ENCODE measurements around the gene SASH3.
"Not testable (repeated sequence)": the region's sequence is repeated elsewhere in the genome, so short reads cannot be mapped to it uniquely, and the experiment has no call there.

SASH3 gene

DNA sequence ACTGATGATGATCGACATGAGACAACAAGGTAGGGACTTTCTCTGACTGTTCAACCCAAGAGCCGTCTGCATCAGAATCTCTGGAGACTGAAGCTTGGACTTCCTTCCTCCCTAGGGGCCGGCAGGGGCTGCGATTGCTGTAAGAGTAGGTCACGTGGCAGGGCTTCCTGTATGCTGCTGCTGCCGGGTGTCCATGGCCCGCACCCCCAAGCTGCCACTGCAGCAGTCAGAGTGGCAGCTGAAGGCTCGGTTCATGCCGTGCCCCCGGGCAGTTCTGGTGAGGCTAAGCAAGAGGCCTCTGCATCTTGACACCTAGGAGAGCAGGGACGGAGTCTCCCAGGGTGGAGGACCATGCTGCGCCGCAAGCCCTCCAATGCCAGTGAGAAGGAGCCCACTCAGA, at the start of gene SASH3:
SASH3 (plus strand) TSS at position 203 of the 400 bp plus-strand sequence; CDS start at position 352, 149 bp downstream.
- peak in 1 of 2 experiments; percentile 70 for DNase-seq

GRCh38 chrX:129731228-129731627, 48.5 kb upstream of the SASH3 start:
- no peak for DNase-seq

DNA sequence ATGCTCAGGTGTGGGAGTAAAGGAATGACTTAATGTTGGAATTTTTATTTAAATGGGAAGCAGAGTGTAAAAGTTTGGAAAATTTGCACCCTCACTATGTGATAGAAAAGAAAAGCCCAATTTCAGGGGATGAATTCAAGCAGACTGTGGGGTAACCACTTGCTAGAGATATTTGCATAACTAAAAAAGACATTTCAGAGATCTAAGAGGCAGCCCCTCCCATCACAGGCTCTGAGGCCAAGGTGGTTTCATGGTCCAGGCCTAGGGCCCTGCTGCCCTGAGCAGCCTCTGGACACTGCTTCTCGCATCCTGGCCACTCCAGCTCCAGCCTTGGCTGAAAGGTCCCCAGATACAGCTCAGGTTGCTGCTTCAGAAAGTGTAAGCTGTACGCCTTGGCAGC, 46.9 kb upstream of the SASH3 start:
- no peak for DNase-seq

GRCh38 chrX:129733335-129733734, 46.4 kb upstream of the SASH3 start:
- DNase-seq: no peak

DNA sequence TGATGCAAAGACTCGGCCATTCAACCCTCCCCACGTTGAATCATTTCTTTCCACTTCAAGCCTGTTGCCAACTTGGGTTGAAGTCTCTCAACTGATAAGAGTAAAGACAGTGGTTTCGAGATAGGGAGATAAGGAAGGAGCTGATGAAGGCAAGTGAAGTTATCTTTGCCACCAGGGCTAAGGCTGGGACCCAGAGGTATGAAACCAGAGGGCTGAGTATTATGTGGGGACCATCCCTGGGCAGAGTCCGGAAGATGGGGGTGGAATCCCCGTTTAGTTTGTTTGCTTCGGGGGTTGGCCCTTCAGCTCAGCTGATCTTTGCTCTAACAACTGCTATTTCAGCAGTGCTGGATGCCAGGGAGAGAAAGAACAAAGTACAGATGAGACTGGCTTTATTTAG, 43.3 kb upstream of the SASH3 start:
- DNase-seq: no peak

DNA sequence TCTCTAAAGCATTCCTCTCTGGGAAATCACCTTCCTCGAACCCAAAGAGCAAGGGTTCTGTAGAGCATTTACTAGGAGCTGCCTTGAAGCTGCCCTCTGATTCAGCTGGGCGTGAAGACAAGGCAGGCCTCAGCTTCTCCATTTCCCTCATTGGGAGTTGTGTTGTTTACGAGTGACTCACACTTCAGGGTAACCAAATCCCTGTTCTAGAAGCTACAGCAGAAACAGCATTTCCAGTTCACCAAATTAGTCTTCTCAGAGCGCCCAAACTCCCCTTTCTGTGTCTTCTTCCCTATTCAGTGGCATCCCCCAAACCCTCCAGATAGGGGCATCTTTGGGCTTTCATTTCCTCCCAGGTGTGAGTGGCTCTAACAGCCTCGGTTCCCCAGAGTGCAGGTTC, 41.8 kb upstream of the SASH3 start:
- no peak for DNase-seq

- DNase-seq: no peak
Measured at GRCh38 chrX:129738466-129739308, 41.1 kb upstream of the SASH3 start, which contains the start of gene XPNPEP2. XPNPEP2 (plus strand) TSS chrX:129738979; CDS start chrX:129739214, 235 bp downstream.

- no peak for DNase-seq
Measured at GRCh38 chrX:129739578-129739977, 40.2 kb upstream of the SASH3 start.

DNA sequence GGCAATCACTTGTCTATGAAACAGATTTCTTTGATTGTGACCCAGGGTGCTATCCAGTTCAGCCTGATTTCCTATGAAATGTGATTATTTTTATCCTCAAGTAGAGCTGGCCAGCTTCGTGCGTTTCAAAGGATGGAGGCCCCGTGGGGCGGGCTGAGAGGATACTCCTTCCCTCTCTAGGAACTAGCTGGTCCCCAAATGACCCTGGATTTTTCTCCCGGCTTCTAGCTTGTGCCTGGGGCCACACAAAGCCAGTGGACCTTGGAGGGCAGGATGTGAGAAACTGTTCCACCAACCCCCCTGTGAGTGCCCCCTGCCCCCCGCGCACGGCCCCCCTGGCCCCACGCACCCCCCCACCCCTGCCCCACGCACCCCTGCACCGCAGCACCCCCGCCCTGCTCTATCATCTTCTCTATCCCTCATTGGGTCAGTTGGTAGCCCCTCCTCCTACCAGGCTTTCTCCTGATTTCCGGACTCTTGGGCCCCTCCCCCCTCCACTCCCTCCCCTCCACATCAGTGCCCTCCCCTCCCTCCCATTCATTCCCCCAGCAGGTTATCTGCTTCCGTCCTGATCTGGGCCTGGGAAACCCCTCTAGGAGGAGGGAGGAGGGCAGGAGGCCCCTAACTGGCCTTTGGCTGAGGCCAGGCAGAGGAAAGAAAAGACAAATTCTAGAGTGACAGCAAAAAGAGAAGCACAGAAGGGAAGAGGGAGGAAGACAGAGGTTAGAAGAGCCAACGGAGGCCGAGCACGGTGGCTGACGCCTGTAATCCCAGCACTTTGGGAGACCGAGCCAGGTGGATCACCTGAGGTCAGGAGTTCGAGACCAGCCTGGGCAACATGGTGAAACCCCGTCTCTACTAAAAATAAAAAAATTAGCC, 37.6 kb upstream of the SASH3 start:
- no peak for DNase-seq

GRCh38 chrX:129742759-129743152, 37.0 kb upstream of the SASH3 start:
- not testable (repeated sequence) for DNase-seq

- DNase-seq: no peak
Measured at GRCh38 chrX:129743821-129744220, 35.9 kb upstream of the SASH3 start.

GRCh38 chrX:129744861-129745321, 34.9 kb upstream of the SASH3 start:
- no peak for DNase-seq

DNA sequence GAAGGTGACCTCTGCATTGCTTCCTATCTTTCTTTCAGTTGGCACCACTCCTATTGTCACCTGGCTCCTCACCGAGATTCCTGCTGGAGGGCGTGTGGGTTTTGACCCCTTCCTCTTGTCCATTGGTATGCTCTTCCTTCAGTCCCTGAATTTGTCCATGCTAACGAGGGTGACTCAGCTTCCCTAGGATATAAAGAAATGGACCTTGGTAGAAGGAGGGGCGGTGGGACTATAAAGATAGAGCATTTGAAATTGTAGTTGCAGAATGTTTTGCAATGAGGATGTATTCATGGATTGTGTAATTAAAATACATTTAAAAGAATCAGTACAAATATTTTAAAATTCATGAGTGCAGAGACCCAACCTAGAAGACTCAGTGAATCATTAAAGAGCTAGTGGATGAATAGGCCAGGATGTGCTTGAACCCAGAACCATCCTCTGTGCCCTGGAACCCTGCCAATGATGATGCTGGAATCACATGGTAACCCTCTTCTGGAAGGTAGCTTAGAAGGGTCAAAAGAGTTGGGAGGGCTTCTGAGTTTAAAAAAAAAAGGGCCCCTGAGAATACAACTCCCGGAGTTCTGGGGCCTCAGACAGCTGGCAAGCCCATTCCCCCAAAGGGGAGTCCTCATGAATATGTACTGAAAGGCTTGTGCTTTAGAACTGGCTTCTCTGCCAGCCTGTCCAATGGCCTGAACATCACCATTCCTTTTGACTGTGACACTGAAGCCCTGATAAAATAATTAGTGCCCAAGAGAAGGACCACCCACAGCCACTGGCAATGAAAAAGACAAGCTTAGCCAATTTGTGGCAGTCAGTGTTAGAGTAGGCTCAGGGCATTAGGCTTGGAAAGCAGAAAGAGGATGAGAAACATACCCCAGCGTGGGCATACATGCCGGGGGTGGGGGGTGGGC, 32.9 kb upstream of the SASH3 start:
- no peak for DNase-seq

DNA sequence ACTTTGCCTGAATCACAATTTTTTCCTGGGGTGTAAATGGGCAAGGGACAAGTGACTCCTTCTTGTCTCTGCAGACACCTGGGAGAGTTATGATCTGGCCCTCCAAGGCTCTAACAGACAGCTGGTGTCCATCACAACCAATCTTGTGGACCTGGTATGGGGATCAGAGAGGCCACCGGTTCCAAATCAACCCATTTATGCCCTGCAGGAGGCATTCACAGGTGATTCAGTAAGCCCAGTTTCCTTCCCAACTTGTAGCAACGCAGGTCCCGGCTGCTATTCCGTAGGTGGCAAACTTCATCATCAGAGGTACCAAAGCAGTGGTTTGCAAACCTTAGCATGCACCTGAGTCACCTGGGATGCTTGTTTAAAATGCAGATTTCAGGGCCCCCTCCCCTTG, 32.2 kb upstream of the SASH3 start:
- DNase-seq: no peak

DNA sequence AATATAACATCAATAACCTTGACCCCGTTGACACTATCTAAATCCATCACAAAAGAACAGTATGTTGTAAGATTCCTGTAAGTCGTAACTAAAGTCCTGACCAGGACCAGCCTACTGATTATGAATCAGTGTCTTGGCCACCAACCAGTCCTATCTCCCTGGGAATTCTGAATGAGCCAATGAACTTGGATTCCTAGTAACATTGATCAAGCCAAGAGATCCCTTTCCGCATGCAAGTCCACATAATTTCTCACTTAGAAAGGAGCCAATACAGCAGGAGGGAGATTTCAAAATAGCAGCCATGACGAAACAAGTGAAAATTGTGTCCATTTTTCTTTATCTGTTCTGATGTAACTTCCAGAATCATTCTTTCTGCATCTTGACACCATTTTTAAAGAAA, 31.4 kb upstream of the SASH3 start:
- DNase-seq: no peak

GRCh38 chrX:129749069-129749468, 30.7 kb upstream of the SASH3 start:
- no peak for DNase-seq

DNA sequence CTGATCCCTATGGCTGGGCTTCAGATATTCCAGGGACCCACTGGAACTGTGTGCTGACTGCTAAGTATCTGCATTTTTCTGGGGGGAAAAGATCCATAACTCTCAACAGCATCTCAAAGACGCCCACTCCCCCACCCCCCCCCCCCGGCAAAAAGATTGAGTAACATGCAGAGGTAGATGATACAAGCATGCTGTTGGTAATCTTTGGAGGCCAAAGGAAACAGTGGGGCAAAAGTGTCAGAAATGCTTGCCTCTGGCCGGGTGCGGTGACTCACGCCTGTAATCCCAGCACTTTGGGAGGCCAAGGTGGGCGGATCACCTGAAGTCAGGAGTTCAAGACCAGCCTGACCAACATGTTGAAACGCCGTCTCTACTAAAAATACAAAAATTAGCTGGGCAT, 28.8 kb upstream of the SASH3 start:
- no peak for DNase-seq

DNA sequence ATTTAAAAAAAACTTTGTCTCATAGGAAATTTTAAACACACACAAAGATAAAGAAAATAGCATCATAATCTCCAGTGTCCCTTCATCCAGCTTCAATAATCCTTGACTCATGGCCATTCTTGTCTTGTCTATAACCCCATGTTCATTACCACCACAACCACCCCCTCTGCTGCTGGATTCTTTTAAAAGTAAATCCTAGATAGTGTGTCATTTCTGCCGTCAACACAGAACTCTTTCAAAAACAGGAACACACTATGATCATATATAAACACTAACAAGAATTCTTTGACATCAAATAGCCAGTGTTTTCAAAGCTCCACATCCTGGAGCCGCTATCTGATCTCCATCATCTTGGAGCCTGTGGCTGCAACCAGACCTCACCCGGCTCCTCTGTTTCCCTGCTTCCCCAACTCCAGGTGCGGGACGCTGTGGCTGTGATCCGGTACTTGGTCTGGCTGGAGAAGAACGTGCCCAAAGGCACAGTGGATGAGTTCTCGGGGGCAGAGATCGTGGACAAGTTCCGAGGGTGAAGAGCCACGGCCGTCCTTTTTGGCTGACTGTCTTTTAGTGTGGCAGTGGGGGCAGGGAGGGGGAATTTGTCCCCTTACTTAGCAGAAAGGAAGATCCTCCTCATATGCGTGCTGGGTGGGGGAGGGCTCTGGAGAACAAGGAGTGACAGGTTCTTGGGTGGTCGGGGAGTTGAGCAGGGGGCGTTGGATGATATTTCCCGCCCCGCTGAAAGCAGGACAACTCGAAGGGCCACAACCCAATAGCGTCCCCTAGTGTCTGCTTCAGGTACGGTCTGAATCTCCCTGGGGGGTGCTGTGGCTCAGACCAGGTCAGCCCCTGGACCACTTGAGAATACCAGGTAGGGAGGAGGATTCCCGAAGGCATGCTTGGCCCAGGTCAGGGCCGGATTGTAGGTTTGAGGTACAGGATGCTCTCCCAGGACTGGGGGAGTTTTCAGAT, 25.4 kb upstream of the SASH3 start:
- DNase-seq: no peak

DNA sequence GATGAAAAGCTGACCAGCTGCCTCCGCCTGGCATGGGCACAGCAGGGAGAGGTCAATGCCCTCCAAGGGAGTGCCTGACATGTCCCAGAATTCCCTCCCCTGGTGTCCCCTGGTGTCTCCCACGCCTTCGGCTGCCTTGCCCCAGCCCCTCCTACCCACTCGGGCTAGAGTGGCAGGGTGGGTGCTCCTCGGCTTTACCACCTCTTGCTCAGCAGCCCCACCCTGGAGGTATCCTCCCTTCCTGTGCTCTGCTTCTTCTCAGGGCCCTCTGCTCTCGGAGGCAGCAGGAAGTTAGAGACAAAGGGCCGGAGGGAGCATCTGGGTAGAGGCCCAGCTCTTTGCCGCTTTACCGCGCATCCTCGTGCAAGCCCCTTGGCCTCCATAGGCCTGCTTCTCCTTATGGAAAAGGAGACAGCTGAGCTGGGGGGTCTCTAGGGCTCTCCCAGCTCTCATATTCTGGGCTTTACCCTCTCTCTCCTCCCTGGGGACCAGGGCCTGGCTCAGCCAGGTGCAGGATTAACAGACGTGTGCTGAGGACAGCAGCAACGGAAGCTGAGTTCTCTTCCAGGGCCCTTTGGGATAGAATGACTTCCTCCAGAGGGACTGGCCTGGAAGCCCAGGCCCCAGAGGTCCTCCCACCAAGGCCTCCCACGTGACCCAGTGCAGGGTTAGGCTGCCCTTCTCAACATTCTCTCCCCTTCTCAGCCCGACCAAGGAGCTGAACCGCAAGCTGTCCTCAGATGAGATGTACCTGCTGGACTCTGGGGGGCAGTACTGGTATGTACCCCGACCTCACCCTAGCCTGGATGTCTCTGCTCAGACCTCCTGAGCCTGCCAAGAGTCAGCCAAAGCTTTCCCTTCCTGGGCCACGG, 23.7 kb upstream of the SASH3 start:
- DNase-seq: peak in 1 of 2 experiments; percentile 49

GRCh38 chrX:129759576-129760061, 20.1 kb upstream of the SASH3 start:
- peak; percentile 67 to 73 for DNase-seq

Data from activated T-cell treated with anti-CD3 and anti-CD28 coated beads, Interleukin-2, amount 50 U/mL, for 48 hours (primary cell).